ENCODE data around the gene FDPS. TPM values are rescaled to one million over a fixed set of nuclear protein-coding genes. Genes with fewer than 3 reads are reported as not detected.

The FDPS gene
- total RNA-seq, 1 experiment from 2014 or later = 269 TPM

DNA sequence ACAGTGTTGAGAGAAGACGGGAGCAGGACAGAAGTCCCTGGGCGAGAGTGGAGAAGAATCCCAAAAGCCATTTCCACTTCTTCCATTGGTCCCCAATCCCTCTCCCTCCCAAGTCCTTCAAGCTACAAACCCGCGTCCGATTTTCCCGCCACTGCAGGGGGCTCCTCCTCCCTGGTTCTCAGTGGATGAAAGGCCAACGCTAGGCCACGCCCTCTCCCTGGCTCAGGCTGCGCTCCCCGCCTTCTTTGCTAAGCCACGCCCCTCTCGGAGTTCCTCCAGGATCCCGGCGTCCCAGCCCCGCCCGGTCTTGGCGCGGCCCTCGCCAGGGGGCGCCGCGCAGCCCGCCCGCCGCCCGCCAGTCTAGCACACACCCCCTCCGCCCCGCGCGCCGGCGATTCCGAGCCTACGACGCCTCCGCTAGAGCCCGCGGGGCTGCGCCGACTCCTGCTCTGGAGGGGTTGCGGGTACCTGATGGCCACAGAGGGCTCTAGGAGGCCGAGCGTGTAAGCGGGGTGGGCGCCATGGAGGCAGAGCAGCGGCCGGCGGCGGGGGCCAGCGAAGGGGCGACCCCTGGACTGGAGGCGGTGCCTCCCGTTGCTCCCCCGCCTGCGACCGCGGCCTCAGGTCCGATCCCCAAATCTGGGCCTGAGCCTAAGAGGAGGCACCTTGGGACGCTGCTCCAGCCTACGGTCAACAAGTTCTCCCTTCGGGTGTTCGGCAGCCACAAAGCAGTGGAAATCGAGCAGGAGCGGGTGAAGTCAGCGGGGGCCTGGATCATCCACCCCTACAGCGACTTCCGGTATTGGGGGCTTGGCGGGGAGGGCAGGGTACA lies 31.4 kb upstream of the FDPS start, which contains the start of gene HCN3 (continued):
- TF ChIP-seq ZFX (IDR thresholded peaks at IDR 0.05) (peak; percentile 17; the same call in 1 of the 2 replicates), POLR2A (IDR thresholded peaks at IDR 0.05; ENCODE audit: borderline replicate concordance, extremely low read depth, insufficient read depth, insufficient read length) (no peak), CBX3 (IDR thresholded peaks at IDR 0.05; ENCODE audit: low read depth) (peak; percentile 62; the same call in 1 of the 2 replicates)

DNA sequence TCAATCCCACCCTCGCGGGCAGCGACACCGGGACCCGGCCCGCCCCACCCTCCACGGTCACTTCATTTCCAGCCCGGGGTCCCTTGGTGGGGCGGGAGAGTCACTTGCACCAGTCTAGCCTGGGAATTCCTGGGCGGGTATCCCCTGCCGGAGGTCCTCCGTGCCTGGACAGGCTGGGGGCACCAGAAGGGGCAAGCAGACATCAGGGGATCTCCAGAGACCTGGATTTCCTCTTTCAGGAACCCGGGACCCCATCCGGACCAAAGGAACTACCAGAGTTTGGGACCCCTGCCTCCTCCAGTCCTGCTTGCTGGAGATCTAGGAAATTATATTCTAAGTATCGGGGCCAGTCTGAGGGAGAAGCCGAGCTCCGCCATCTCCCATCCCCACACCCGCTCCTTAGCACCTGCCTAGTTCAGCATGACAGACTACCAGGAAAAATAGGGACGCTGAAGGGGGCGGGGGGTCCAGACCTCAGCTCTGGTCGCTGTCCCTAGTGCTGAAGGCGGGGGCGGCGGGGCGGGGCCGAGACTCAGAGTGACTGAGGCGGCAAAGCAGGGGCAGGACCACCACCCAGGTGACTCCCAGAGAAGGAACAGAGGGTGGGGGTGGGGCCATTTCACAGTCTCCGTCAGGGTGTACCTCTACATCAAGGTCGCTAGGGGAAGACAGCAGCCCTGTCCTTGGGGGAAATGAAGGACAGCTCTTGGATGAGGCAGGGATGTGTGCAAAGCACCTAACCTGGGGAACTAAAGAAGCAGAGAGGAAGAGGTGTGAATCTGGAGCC lies 30.6 kb upstream of the FDPS start:
- Histone ChIP-seq H3K27me3 (ENCODE audit: insufficient read depth, low read length) (no peaks in the 10 kb centered on the region), H3K9ac (ENCODE audit: low read length) (peak overlapping the region; percentile 67), H2AFZ (ENCODE audit: low read depth, low read length, poor library complexity, severe bottlenecking) (no peak overlapping the region), H3K4me1 (ENCODE audit: control insufficient read depth in 1 of 2, insufficient read depth in 2 of 2, low read length in 2 of 2) (peaks cover 10 to 30% of the 10 kb centered on the region in 2 experiments), H3K4me3 (replicated peaks in 1 of 2; ENCODE audit: low read depth in 1 of 2, low read length in 2 of 2) (peak overlapping the region; percentile 76 to 85), H3K4me2 (ENCODE audit: low read length) (peak overlapping the region; percentile 100), H3K9me2 (ENCODE audit: insufficient read depth) (no peaks in the 10 kb centered on the region), H3K27ac (ENCODE audit: low read depth, low read length) (peak overlapping the region; percentile 63), H3K79me2 (ENCODE audit: insufficient read depth, low read length) (peaks cover 5% of the 10 kb centered on the region; the same call in 1 of the 2 replicates), H4K20me1 (ENCODE audit: insufficient read depth) (no peaks in the 10 kb centered on the region), H3K36me3 (ENCODE audit: control insufficient read depth in 1 of 2, insufficient read depth in 2 of 2, low read length in 2 of 2) (no peaks in the 10 kb centered on the region), H3K9me3 (ENCODE audit: control insufficient read depth in 1 of 2, insufficient read depth in 1 of 2, low read depth in 1 of 2, low read length in 2 of 2) (no peaks in the 10 kb centered on the region)
- TF ChIP-seq CBX3 (IDR thresholded peaks at IDR 0.05; ENCODE audit: low read depth) = no peak
- TF ChIP-seq SRF (IDR thresholded peaks at IDR 0.05; ENCODE audit: low read depth) = no peak
- TF ChIP-seq, protein P1, sequence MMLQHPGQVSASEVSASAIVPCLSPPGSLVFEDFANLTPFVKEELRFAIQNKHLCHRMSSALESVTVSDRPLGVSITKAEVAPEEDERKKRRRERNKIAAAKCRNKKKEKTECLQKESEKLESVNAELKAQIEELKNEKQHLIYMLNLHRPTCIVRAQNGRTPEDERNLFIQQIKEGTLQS (IDR thresholded peaks at IDR 0.05) = no peak
- TF ChIP-seq, protein P2, sequence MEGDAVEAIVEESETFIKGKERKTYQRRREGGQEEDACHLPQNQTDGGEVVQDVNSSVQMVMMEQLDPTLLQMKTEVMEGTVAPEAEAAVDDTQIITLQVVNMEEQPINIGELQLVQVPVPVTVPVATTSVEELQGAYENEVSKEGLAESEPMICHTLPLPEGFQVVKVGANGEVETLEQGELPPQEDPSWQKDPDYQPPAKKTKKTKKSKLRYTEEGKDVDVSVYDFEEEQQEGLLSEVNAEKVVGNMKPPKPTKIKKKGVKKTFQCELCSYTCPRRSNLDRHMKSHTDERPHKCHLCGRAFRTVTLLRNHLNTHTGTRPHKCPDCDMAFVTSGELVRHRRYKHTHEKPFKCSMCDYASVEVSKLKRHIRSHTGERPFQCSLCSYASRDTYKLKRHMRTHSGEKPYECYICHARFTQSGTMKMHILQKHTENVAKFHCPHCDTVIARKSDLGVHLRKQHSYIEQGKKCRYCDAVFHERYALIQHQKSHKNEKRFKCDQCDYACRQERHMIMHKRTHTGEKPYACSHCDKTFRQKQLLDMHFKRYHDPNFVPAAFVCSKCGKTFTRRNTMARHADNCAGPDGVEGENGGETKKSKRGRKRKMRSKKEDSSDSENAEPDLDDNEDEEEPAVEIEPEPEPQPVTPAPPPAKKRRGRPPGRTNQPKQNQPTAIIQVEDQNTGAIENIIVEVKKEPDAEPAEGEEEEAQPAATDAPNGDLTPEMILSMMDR (IDR thresholded peaks at IDR 0.05 in 2 of 3, conservative IDR thresholded peaks at IDR 0.05 in 1 of 3; ENCODE audit: borderline replicate concordance in 1 of 3, insufficient read depth in 1 of 3, low read depth in 2 of 3, low read length in 2 of 3) = peak in 2 of 3 experiments; percentile 51; a peak in 4 of 6 replicates
- peak; percentile 47; the same call in 1 of the 2 replicates for TF ChIP-seq RAD21 (IDR thresholded peaks at IDR 0.05; ENCODE audit: low read depth)
- TF ChIP-seq YY1 (IDR thresholded peaks at IDR 0.05; ENCODE audit: extremely low read depth, insufficient replicate concordance, low read depth, low read length) = no peak
- TF ChIP-seq, protein P3, sequence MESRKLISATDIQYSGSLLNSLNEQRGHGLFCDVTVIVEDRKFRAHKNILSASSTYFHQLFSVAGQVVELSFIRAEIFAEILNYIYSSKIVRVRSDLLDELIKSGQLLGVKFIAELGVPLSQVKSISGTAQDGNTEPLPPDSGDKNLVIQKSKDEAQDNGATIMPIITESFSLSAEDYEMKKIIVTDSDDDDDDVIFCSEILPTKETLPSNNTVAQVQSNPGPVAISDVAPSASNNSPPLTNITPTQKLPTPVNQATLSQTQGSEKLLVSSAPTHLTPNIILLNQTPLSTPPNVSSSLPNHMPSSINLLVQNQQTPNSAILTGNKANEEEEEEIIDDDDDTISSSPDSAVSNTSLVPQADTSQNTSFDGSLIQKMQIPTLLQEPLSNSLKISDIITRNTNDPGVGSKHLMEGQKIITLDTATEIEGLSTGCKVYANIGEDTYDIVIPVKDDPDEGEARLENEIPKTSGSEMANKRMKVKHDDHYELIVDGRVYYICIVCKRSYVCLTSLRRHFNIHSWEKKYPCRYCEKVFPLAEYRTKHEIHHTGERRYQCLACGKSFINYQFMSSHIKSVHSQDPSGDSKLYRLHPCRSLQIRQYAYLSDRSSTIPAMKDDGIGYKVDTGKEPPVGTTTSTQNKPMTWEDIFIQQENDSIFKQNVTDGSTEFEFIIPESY (IDR thresholded peaks at IDR 0.05; ENCODE audit: extremely low read depth, insufficient replicate concordance, low read length) = no peak
- TF ChIP-seq, protein P4, sequence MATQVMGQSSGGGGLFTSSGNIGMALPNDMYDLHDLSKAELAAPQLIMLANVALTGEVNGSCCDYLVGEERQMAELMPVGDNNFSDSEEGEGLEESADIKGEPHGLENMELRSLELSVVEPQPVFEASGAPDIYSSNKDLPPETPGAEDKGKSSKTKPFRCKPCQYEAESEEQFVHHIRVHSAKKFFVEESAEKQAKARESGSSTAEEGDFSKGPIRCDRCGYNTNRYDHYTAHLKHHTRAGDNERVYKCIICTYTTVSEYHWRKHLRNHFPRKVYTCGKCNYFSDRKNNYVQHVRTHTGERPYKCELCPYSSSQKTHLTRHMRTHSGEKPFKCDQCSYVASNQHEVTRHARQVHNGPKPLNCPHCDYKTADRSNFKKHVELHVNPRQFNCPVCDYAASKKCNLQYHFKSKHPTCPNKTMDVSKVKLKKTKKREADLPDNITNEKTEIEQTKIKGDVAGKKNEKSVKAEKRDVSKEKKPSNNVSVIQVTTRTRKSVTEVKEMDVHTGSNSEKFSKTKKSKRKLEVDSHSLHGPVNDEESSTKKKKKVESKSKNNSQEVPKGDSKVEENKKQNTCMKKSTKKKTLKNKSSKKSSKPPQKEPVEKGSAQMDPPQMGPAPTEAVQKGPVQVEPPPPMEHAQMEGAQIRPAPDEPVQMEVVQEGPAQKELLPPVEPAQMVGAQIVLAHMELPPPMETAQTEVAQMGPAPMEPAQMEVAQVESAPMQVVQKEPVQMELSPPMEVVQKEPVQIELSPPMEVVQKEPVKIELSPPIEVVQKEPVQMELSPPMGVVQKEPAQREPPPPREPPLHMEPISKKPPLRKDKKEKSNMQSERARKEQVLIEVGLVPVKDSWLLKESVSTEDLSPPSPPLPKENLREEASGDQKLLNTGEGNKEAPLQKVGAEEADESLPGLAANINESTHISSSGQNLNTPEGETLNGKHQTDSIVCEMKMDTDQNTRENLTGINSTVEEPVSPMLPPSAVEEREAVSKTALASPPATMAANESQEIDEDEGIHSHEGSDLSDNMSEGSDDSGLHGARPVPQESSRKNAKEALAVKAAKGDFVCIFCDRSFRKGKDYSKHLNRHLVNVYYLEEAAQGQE (IDR thresholded peaks at IDR 0.05; ENCODE audit: low read depth) = peak; percentile 85; the same call in 1 of the 2 replicates
- peak; percentile 95 for TF ChIP-seq EGR1 (IDR thresholded peaks at IDR 0.05; ENCODE audit: low read depth)
- ATAC-seq = peak; percentile 55
- BruUV-seq (replicated peaks) = no TSS peak
- intact Hi-C loops (cut with micrococcal nuclease) = loop anchor here (1.0 to 5.0 kb wide), 2 partner anchors 45 to 224 kb away; no protein-coding TSS in a partner anchor
- ChIA-PET POLR2A (no interaction called here), RAD21 (ENCODE audit: low non-redundant PET in 1 of 2, low total read pairs in 2 of 2, uncharacterized antibody in 2 of 2, unreplicated experiment in 2 of 2) (interaction anchor here (0.6 to 0.8 kb wide), 2 partner anchors 30 to 285 kb away, joined by 5 to 8 read pairs; partner anchors contain the start of gene FDPS (in 1 of the 2)), CTCF (interaction anchor here (0.9 to 1.2 kb wide), 4 partner anchors 27 to 71 kb away, joined by 3 to 5 read pairs (median 4); no protein-coding TSS in a partner anchor)
- DNase-seq (ENCODE audit: low read depth, low spot score) = no peak
